ENCODE data around the gene FGF1.
A peak's percentile ranks its signal among the peaks of the same experiment; 100 is the strongest.

Gene FGF1

DNA sequence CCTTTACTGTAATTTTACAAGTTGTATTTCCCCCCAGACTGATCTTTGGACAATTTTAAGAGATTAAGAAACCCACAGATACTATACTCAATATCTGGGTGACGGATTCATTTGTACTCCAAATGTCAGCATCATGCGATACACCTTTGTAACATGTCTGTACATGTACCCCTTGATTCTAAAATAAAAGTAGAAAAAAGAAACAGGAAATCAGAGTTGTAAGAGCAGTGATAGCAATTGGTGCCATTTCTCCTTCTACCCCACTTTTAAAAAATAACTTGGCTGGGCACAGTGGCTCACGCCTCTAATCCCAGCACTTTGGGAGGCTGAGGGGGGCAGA is 116.9 kb downstream of the FGF1 start:
- DNase-seq: no peak

DNA sequence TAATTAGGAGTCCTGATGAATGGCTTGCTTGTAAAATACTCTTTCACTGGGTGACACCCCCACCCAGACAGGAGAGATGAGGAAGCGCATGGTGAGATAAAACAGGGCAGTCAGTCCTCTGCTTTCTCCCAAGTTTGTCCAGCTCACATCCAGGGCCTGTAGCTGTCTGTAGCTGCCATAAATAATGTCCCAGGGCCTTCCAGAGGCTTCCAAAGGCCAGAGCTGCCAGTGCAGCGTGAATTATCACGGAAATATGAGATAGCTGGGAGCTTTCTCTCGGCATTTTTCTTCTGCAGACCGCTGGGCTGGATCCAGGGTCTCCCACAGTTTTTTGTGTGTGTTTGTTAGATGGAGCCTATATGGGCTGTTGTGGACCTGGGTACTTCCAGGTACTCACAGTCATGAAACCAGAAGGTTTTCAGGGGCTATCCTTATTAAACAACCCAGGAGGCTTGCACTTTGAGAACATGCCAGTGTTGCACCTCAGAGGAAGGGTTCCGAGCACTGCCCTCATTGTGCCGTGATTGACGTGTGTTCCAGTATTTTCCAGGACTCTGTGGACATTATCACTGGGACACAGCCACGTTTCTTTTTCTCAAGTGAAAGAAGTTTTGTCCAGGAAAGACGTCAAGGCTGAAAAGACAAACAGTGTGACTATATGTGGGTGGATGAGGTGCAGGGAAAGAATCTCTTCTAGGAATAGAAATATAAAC is 117.5 kb downstream of the FGF1 start:
- no peak for DNase-seq

DNA sequence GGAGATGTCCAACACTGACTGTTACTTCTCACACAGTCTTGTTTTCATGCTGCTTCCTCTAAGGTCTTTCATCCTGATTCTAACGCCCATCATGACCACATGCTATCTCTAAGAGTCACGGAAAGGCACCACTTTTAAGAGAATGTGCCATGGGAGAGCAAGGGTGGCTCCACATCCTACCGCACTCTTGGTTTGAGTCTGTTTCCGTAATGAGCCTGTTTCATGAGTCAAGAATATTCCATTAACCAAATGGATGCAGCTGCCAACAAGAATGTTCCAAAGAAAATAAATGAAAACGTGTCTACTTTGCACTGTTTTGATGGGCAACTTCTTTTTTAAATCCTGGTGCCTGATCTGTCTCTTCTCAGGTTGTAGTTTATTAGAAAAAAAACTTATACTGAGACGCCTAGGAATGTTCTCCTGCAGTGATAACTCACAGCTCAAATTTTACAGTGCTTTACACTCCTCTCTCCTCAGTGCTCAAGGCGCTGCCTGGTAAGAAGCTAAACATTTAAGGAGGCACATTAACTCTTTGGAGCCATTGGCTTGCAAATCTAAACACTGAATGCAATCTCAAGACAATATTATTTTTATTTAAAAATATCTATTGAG is 124.3 kb downstream of the FGF1 start:
- DNase-seq: no peak

DNA sequence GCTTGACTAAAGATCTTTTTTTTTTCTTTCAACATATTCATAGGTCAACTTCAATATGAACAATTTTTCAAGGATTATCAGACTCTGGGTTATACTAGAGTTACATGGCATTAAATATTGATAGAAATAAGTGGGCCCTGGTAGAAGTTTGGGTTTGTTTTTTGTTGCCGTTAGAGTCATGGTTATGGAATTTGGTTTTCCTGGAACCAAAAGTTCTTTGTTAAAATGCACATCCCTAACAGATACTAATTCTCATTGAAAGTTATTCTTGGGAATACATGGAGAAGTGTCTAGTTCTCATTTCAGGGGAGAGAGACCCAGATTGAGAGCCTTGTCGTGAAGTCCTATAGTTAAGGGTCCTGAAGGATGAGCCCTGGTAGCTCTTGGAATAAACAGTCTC is 124.9 kb downstream of the FGF1 start:
- no peak for DNase-seq

DNA sequence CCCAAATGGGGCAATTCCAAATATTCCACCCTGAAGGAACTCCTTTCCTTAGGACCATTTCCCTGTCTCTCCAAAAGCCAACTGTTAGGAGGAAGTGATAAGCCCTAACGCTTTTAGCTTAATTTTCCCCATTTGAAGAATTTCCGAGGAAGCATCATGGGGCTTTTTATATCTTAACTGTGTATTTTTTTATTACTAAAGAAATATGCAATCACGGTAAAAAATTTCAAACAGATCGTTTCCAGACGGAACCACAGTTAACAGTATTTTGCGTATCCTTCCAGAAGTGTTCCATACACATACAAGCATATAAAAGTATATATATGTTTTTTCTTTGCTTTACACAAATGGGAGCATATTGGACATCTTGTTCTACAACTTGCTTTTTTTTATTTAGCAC is 133.8 kb downstream of the FGF1 start:
- no peak for DNase-seq

DNA sequence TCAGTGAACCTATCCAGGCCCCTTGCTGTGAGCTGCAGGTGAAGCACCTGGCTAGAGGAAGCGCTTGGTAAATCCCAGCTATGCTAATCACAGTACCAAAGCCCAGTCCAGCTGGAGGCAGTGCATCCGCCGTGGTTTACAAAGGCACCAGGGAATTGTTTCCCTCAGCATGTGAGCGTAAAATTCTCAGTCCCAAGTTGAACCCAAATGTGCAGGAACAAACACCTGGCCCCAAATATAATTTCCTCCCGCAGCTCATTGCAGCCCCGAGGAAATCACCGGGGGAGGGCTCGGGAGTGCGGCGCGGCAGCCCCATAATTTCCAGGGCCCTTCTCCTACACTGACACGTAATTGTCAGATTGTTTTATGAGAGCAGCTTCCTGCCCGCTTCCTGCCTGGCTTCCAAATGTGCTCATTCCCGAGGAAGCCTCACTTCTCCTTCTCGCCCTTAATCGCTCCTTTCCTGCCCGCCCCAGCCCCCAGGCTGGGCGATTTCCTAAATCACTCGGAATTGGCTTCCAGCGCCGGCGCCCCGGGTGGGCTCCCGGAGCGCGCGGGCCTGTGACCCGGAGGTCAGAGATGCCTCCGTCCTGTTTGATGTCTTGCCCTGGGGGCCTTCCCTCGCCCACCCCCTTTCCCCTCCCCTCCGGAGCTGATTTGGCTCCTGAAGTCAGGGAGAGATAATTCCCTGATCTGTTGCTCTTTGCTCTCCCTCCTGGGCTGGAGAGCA is 134.4 kb downstream of the FGF1 start:
- DNase-seq: no peak

DNA sequence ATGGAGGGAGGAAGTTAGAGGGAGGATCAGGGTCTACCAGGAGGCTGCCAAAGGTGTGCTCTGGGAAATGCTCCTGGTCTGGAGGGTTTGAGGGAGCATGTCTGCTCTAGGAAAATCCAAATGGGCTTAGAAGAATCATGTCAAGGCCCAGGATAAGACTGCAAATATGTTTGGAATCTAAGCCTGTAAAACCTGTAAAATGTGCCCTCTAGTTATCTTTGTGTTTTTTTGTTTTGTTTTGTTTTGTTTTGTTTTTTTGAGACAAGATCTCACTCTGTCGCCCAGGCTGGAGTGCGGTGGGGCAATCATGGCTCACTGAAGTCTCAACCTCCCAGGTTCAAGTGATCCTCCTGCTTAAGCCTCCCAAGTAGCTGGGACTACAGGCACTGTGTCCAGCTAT is 135.4 kb downstream of the FGF1 start:
- no peak for DNase-seq

DNA sequence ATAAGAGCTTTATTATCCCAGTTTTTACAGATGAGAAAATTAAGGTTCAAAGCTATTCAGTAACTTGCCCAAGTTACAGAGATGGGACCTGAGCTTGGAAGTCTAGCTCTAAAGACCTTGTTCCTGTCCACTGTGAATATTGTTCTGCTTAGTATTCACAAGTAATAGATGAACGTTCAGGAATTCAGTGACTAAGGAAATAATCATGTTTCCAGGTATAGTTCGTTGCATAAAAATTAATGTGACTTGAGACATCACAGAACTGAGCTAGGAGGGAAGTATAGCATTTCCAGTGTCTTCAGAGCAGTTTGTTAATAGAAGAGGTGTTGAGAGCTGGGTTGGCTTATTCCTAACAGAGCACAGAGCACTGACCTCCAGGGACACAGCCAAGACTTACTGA is 136.1 kb downstream of the FGF1 start:
- no peak for DNase-seq

DNA sequence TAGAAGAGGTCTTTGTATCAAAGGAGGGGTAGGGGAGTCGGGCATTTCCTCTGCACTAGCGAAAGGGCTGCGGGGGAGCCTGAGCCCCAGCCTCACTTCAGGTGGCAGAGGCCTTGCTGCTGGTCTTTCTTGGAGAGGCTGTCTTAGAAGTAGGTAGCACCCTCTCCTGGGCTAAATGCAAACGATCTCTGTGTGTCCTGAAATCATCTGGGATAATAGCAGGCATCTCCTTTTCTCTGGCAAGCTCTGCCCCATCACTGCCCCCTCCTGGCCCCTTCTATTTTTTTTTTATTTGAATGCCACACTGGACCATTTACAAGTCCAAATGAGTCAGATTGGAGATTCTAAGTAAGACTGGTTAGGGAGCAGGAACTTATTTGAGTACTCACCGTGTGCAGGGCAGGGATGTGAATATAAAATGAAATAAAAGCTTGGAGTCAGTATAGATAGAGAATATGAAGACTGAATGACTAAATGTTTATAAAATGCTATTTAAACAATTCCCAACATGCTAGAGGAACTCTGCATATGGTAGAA is 137.1 kb downstream of the FGF1 start:
- peak; percentile 62 for DNase-seq

DNA sequence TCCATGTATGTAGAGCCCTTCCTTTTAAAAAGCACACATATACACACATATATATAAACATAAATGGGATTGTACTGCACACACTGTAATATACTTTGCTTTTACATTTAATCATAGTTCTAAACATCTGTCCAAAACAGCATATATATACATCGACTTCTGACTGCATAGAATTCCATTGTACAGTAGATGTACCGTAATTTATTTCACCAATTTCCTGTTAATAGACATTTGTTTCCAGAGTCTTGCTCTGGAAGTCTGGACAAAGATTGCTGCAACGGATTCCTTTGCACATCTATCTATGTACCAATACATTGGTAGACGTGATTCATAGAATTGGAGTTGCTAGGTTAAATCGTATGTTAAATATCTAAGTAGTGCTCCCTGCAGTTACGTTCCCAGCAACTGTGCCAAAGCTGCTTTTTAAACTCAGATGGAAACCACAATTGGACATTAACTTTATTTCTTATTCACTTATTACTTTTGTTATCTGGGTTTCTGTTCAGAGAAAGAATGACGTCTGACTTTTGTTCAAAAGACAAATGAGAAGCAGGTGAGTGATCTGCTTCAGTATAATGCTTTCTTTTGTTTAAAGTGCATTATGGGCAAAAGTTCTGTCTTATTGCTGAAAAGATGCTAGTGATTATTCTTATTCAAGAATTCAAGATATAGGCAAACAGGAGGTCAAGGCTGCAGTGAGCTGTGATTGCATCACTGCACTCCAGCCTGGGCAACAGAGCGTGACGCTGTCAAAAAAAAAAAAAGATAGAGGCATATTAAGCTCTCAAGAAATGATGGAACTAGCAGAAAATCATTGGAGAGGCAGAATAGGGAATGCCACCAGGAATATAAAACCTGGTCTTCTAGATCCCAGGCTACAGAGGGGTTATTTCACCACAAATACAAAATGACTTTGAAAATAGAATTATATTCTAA is 138.2 kb downstream of the FGF1 start:
- no peak for DNase-seq

DNA sequence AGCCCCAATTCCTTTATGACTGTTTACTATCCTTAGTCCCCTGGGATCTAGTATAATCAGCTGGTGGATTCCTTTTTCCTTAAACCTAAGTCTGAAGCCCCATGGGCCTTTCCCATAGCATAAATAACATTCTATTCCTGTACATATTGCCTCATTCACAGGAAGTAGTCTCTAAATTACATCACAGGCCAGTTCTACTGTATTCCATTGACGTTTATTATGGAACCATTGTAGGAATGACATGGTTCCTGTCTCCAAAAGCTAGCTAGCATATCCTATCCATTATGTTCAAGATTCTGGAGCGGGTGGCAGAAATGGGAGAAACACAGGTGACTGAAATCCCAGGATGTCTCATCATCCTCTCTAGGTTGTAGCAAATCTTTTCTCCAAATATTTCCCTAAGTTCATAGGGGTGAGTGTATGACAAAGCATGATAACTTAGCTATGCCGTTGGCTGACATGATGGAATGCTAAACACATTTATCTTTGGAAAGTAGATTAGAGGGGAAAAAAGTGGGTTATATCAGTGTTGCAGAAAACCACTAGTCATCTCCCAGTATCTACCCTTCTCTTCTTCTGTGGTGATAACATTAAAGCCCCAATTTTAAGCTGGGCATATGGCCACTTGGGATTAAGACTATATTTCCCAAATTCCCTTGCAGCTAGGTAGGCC is 140.1 kb downstream of the FGF1 start:
- no peak for DNase-seq

DNA sequence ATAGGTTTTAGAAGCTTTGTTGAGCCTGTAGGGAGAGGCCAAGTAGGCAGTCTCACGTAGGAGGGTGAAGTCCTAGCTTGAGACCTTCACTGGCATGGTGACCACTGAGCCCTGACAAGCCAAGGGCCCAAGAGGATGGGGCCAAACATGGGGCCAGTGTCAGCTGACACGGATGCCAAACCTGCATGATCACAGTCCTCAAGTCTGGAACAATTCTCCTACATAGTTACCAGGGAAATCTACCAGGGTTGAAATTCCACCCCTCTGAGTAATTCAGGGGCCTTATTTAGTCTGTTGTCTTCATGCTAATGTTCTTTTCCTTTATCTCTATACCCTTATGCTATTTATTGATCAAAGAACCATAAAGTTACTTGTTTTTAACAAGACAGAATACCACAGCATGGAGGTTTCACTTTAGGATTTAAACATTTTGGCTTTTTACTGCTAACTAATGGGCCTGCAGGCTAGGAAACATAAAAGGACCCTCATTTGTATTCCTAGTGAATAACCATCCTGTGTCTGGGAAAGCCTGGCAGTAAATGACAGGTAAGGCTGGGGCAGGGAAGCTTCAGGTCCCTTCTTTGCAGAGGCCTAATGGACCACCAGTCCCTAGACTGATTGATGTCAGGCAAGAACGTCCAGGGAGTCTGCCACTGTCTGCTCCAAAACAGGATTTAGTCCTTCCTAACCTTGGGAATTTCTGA is 140.8 kb downstream of the FGF1 start:
- DNase-seq: no peak

DNA sequence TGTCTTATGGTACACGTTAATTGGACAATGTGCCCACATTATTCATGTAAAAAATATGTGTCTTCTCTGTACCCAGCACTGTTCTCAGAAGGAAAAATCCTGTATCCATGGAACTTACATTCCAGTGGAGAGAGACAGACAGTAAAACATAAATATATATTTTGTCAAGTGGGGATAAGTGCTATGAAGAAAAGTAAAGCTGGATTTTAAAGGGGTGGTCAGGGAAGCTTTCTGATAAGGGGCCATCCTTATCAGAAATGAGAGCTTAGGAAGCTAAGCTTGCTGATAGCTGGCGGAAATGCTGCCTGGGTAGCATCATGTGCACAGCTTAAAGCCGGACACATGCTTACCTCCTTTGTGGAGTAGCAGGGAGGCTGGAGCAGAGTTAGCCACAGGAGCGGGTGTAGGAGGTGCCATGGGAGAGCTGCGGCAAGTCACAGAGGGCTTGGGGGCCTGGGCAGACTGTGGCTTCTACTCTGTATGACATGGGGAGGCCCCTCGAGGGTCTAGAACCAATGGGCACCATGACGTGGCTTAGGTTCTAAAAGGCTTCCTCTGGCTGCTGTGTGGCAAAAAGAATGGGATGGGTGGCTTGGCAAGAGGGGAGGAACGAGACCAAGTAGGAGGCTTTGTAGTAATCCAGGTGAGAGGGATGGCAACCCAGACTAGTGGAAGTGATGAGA is 141.7 kb downstream of the FGF1 start:
- no peak for DNase-seq

DNA sequence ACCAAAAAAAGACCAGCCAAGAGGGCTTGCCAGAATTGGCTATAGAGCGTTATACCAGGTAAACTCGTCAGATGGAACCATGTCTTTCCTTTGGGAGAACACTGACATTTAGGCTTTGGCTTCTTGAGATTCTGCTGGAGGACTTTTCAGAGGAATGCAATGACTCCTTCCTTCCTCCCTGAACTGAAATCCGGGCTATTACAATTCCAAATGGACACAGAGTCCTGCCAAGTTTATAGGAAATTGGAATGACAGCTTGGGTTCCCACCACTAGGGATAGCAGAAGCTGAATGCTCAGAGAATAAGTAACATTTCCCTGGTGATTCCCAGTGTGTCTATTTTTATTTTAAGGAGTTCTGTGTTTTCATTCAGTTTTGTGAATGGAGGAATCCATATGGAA is 143.0 kb downstream of the FGF1 start:
- DNase-seq: no peak

All from NCI-H1105 treated with DMSO at 0.1 percent for 48 hours (cell line).